GM10266 (cell line): ENCODE results near the gene GPR55.

Experiments used
- DNase-seq: peaks from one replicate; pipeline ENCODE4 v3.0.0; 2012; ENCODE audit errors: extremely low spot score
- CTCF ChIP-seq: IDR thresholded peaks from 2 replicates; pipeline ENCODE4 v1.5.1; 2012; ENCODE audit warnings: mild to moderate bottlenecking, low read depth; ENCODE audit not compliant: control insufficient read depth, insufficient read depth; ENCODE audit errors: missing control alignments

The GPR55 gene

GRCh38 chr2:230895536-230896345, 29.3 kb downstream of the GPR55 start:
- DNase-seq = no peak
- no peak for TF ChIP-seq CTCF

GRCh38 chr2:230893841-230894781, 30.9 kb downstream of the GPR55 start:
- DNase-seq = no peak
- TF ChIP-seq CTCF = no peak

- TF ChIP-seq CTCF = no peak
- no peak for DNase-seq
Observed at GRCh38 chr2:230893338-230893737, 31.7 kb downstream of the GPR55 start.

GRCh38 chr2:230891509-230891908, 33.5 kb downstream of the GPR55 start:
- no peak for DNase-seq
- no peak for TF ChIP-seq CTCF

- no peak for TF ChIP-seq CTCF
- DNase-seq = no peak
Observed at GRCh38 chr2:230891064-230891463, 34.0 kb downstream of the GPR55 start.

- no peak for DNase-seq
- TF ChIP-seq CTCF = no peak
Observed at GRCh38 chr2:230890646-230891045, 34.4 kb downstream of the GPR55 start.
